ENCODE results near the gene IGSF9.

GRCh38 chr1:159879136-159879535 is 66.3 kb downstream of the IGSF9 start:
- TF ChIP-seq CTCF (CRISPR knock-in tag; IDR thresholded peaks at IDR 0.05): no peak
- no peak for TF ChIP-seq ZNF274 (CRISPR knock-in tag; IDR thresholded peaks at IDR 0.05)
- TF ChIP-seq SIX4 (CRISPR knock-in tag; IDR thresholded peaks at IDR 0.05): no peak
- TF ChIP-seq GATA4 (IDR thresholded peaks at IDR 0.05; ENCODE audit: borderline replicate concordance, low read depth): no peak
- TF ChIP-seq ZNF275 (CRISPR knock-in tag; IDR thresholded peaks at IDR 0.05; ENCODE audit: borderline replicate concordance): no peak
- TF ChIP-seq SNAI1 (CRISPR knock-in tag; IDR thresholded peaks at IDR 0.05; ENCODE audit: borderline replicate concordance): no peak
- no peak for TF ChIP-seq ZNF710 (CRISPR knock-in tag; IDR thresholded peaks at IDR 0.05; ENCODE audit: borderline replicate concordance)
- no peak for TF ChIP-seq MYNN (CRISPR knock-in tag; IDR thresholded peaks at IDR 0.05; ENCODE audit: low read depth)
